A172 (cell line): ENCODE results near the gene FBXO24. TPM values are rescaled to one million over a fixed set of nuclear protein-coding genes. Genes with fewer than 3 reads are reported as not detected.
A peak's percentile ranks its signal among the peaks of the same experiment; 100 is the strongest.

ENCODE experiments used
- DNase-seq: peaks from one replicate; pipeline ENCODE4 v3.0.0-alpha.2; 2015; ENCODE audit warnings: low spot score
- total RNA-seq: library from RNA; depleted of rRNA; stranded (reverse); fragments of >200 nt; shearing (Covaris generic); gene quantifications from 2 replicates; pipeline ENCODE4 v1.2.3, GENCODE V29; 2014

Gene FBXO24
- total RNA-seq, 1 experiment from 2014 or later = not detected

GRCh38 chr7:100590077-100590737, 4.1 kb downstream of the FBXO24 start:
- no peak for DNase-seq

- no peak for DNase-seq
These were observed 5.5 kb downstream of the FBXO24 start for GRCh38 chr7:100591596-100591995.

GRCh38 chr7:100595188-100595587, 9.1 kb downstream of the FBXO24 start:
- no peak for DNase-seq

- peak; percentile 26 for DNase-seq
These were observed 12.3 kb downstream of the FBXO24 start for GRCh38 chr7:100598425-100598824.

GRCh38 chr7:100599911-100600729, 14.0 kb downstream of the FBXO24 start:
- DNase-seq = no peak

- no peak for DNase-seq
These were observed 14.6 kb downstream of the FBXO24 start for GRCh38 chr7:100600730-100601038.

GRCh38 chr7:100602889-100603725, 17.0 kb downstream of the FBXO24 start:
- DNase-seq = peak; percentile 60

GRCh38 chr7:100603726-100604027, 17.5 kb downstream of the FBXO24 start:
- no peak for DNase-seq

- peak; percentile 40 for DNase-seq
These were observed 18.2 kb downstream of the FBXO24 start for GRCh38 chr7:100604028-100604975.

- DNase-seq = no peak
These were observed 19.1 kb downstream of the FBXO24 start for GRCh38 chr7:100604976-100605911.

GRCh38 chr7:100606313-100606712, 20.2 kb downstream of the FBXO24 start:
- DNase-seq = no peak

GRCh38 chr7:100607111-100607510, 21.0 kb downstream of the FBXO24 start:
- DNase-seq = no peak

GRCh38 chr7:100609958-100610357, 23.8 kb downstream of the FBXO24 start:
- DNase-seq = no peak

- DNase-seq = peak; percentile 100
These were observed 26.0 kb downstream of the FBXO24 start, which contains the start of gene MOSPD3 for GRCh38 chr7:100611983-100612729. MOSPD3 (plus strand) TSS chr7:100612540; CDS start chr7:100612792, 252 bp downstream.

GRCh38 chr7:100612730-100613390, 26.7 kb downstream of the FBXO24 start:
- DNase-seq = no peak

- no peak for DNase-seq
These were observed 27.5 kb downstream of the FBXO24 start for GRCh38 chr7:100613412-100614175.

- DNase-seq = no peak
These were observed 28.3 kb downstream of the FBXO24 start for GRCh38 chr7:100614308-100614861.

GRCh38 chr7:100620239-100620638, 34.1 kb downstream of the FBXO24 start:
- no peak for DNase-seq
